Measurements from ENCODE around the gene CPNE8.

DNA sequence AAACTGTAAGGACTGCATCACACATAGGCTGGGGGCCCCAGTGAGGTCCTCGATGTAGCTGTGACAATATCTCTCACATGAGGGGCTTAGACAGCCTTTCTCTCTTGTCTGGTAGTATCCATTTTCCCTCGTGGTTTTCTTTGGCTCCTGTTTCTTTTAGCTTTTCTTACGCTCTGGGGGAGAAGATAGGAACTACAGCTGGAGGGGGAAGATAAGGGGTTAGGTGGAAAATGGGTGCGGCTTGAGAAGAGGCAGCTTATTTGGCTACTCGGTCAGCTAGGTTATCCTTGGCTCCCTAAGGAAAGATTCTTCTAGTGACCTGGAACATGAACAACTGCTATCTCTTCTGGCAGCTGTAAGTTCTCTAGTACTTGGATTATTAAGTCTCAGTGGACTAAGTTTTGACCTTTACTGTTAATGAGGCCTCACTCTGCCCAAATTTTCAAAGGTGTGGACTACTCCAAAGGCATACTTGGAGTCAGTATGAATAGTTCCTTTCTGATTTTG is 28.7 kb upstream of the CPNE8 start:
- TF ChIP-seq, protein P1, sequence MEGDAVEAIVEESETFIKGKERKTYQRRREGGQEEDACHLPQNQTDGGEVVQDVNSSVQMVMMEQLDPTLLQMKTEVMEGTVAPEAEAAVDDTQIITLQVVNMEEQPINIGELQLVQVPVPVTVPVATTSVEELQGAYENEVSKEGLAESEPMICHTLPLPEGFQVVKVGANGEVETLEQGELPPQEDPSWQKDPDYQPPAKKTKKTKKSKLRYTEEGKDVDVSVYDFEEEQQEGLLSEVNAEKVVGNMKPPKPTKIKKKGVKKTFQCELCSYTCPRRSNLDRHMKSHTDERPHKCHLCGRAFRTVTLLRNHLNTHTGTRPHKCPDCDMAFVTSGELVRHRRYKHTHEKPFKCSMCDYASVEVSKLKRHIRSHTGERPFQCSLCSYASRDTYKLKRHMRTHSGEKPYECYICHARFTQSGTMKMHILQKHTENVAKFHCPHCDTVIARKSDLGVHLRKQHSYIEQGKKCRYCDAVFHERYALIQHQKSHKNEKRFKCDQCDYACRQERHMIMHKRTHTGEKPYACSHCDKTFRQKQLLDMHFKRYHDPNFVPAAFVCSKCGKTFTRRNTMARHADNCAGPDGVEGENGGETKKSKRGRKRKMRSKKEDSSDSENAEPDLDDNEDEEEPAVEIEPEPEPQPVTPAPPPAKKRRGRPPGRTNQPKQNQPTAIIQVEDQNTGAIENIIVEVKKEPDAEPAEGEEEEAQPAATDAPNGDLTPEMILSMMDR (IDR thresholded peaks at IDR 0.05; ENCODE audit: low read length), result no peak
- TF ChIP-seq EZH2 (optimal IDR thresholded peaks at IDR 0.05; ENCODE audit: low read depth, low read length), result no peak
- TF ChIP-seq EZH2phosphoT487 (IDR thresholded peaks at IDR 0.05; ENCODE audit: low read length), result no peak
